Right kidney (tissue), 1 donor: ENCODE data around the gene CHST3.
"Not testable (repeated sequence)": the region's sequence is repeated elsewhere in the genome, so short reads cannot be mapped to it uniquely, and the experiment has no call there.

Source experiments
- DNase-seq: peaks from one replicate; pipeline ENCODE4 v3.0.0-alpha.2; 2016

CHST3 gene

GRCh38 chr10:72029414-72029813, 65.2 kb downstream of the CHST3 start:
- DNase-seq, result no peak

GRCh38 chr10:72030762-72031543, 66.8 kb downstream of the CHST3 start:
- peak; percentile 59 for DNase-seq

GRCh38 chr10:72031706-72032105, 67.5 kb downstream of the CHST3 start:
- no peak for DNase-seq

GRCh38 chr10:72032409-72033162, 68.4 kb downstream of the CHST3 start:
- not testable (repeated sequence) for DNase-seq

GRCh38 chr10:72034040-72034499, 69.9 kb downstream of the CHST3 start:
- peak; percentile 39 for DNase-seq

GRCh38 chr10:72034761-72035160, 70.6 kb downstream of the CHST3 start:
- DNase-seq, result no peak

GRCh38 chr10:72035252-72035887, 71.2 kb downstream of the CHST3 start:
- DNase-seq, result no peak

- no peak for DNase-seq
Measured at GRCh38 chr10:72037266-72037665, 73.1 kb downstream of the CHST3 start.

GRCh38 chr10:72037811-72038210, 73.6 kb downstream of the CHST3 start:
- no peak for DNase-seq

GRCh38 chr10:72038458-72039001, 74.3 kb downstream of the CHST3 start:
- DNase-seq, result no peak

GRCh38 chr10:72039377-72039776, 75.2 kb downstream of the CHST3 start:
- DNase-seq, result no peak

GRCh38 chr10:72041491-72041890, 77.3 kb downstream of the CHST3 start:
- no peak for DNase-seq

- no peak for DNase-seq
Measured at GRCh38 chr10:72043016-72043834, 79.0 kb downstream of the CHST3 start.

- DNase-seq, result peak; percentile 66
Measured at GRCh38 chr10:72044417-72045041, 80.3 kb downstream of the CHST3 start.

GRCh38 chr10:72045586-72045985, 81.4 kb downstream of the CHST3 start:
- no peak for DNase-seq

GRCh38 chr10:72048450-72049124, 84.4 kb downstream of the CHST3 start:
- DNase-seq, result peak; percentile 68

GRCh38 chr10:72049472-72049871, 85.3 kb downstream of the CHST3 start:
- DNase-seq, result no peak

GRCh38 chr10:72049969-72050781, 86.0 kb downstream of the CHST3 start:
- no peak for DNase-seq

GRCh38 chr10:72050873-72051272, 86.7 kb downstream of the CHST3 start:
- DNase-seq, result no peak

- no peak for DNase-seq
Measured at GRCh38 chr10:72053690-72054089, 89.5 kb downstream of the CHST3 start.
